HCT116 (cell line): ENCODE data around the gene MGAT4A. TPM values are rescaled to one million over a fixed set of nuclear protein-coding genes. Genes with fewer than 3 reads are reported as not detected.

Experiments
- ATAC-seq: fragments of 200-7000 bp; cut with Tn5 transposase; 2 replicates; pipeline ENCODE4 v1.9.1; 2020; ENCODE audit warnings: mild to moderate bottlenecking, moderate library complexity
- BruUV-seq: library from RNA; stranded (reverse); fragments of 400-500 nt; replicated peaks from 2 replicates; lab custom pipeline; 2021; lab: Mats Ljungman, UMichigan
- CTCF ChIA-PET: fragments of 300-600 bp; sonication (Branson Sonifier 250); formaldehyde crosslinking; loops from one replicate; lab custom pipeline; 2021; ENCODE audit warnings: antibody characterized with exemption; lab: Charles Lee
- POLR2A ChIA-PET: fragments of 300-600, 350-600 bp; sonication (Branson Sonifier 250); formaldehyde crosslinking; loops from one replicate; lab custom pipeline; 2021; ENCODE audit warnings: antibody characterized with exemption; lab: Charles Lee
- RAD21 ChIA-PET, 2 experiments: fragments of 300-600 bp; sonication (Branson Sonifier 250); formaldehyde crosslinking; loops; one replicate each; lab custom pipeline; 2023; ENCODE audit warnings: low total read pairs in 2 of 2; ENCODE audit not compliant: uncharacterized antibody in 2 of 2, unreplicated experiment in 2 of 2, low non-redundant PET in 1 of 2; lab: Charles Lee
- DNase-seq: peaks from one replicate; pipeline ENCODE4 v3.0.0-alpha.2; 2010; ENCODE audit warnings: low read depth, low spot score
- H2AFZ ChIP-seq: fragments of 200-600 bp; shearing (Covaris generic), sonication (generic); 2 replicates; pipeline ENCODE4 v1.6.1; 2017; ENCODE audit warnings: low read depth, mixed run types, mixed read lengths, antibody characterized with exemption, low read length; ENCODE audit not compliant: poor library complexity, severe bottlenecking
- H3K27ac ChIP-seq: 2 replicates; pipeline ENCODE4 v1.5.1; 2012; ENCODE audit warnings: low read depth, low read length
- H3K27me3 ChIP-seq: fragments of 200-600 bp; sonication (generic); 2 replicates; pipeline ENCODE4 v1.6.1; 2016; ENCODE audit warnings: mixed run types, low read length, mixed read lengths; ENCODE audit not compliant: insufficient read depth
- H3K36me3 ChIP-seq, 2 experiments: fragments of 200-500 bp in 1 of 2; fragments of 200-600 bp in 1 of 2; sonication (Bioruptor generic) in 1 of 2; sonication (generic) in 1 of 2; 2 replicates each; pipeline versions ENCODE4 v1.5.1 to v1.6.1; 2014 to 2016; ENCODE audit warnings: low read length in 2 of 2, inconsistent platforms in 1 of 2, mixed read lengths in 1 of 2, mixed run types in 1 of 2; ENCODE audit not compliant: insufficient read depth in 2 of 2, control insufficient read depth in 1 of 2
- H3K4me1 ChIP-seq, 2 experiments: fragments of 200-600 bp in 1 of 2; sonication (generic) in 1 of 2; 2 replicates each; pipeline versions ENCODE4 v1.5.1 to v1.6.1; 2012 to 2017; ENCODE audit warnings: low read length in 2 of 2, inconsistent platforms in 1 of 2, mild to moderate bottlenecking in 1 of 2, mixed read lengths in 1 of 2, mixed run types in 1 of 2, moderate library complexity in 1 of 2; ENCODE audit not compliant: insufficient read depth in 2 of 2, control insufficient read depth in 1 of 2
- H3K4me2 ChIP-seq: fragments of 200-600 bp; sonication (generic); 2 replicates; pipeline ENCODE4 v1.6.1; 2017; ENCODE audit warnings: mixed run types, low read length, mixed read lengths
- H3K4me3 ChIP-seq, 2 experiments: fragments of 200-600 bp in 1 of 2; sonication (generic) in 1 of 2; replicated peaks in 1 of 2; 2 replicates each; pipeline ENCODE4 v1.5.1; 2011 to 2016; ENCODE audit warnings: low read length in 2 of 2, control low read depth in 1 of 2, low read depth in 1 of 2, mild to moderate bottlenecking in 1 of 2, mixed read lengths in 1 of 2, mixed run types in 1 of 2
- H3K79me2 ChIP-seq: fragments of 200-600 bp; sonication (generic); 2 replicates; pipeline ENCODE4 v1.6.1; 2017; ENCODE audit warnings: mild to moderate bottlenecking, mixed run types, low read length, moderate library complexity, mixed read lengths; ENCODE audit not compliant: insufficient read depth
- H3K9ac ChIP-seq: fragments of 200-600 bp; sonication (generic); 2 replicates; pipeline ENCODE4 v1.6.1; 2016; ENCODE audit warnings: low read length, mixed read lengths
- H3K9me2 ChIP-seq: fragments of 200-600 bp; sonication (generic), shearing (Covaris generic); 2 replicates; pipeline ENCODE4 v1.6.1; 2017; ENCODE audit warnings: mixed run types, mild to moderate bottlenecking, moderate library complexity; ENCODE audit not compliant: insufficient read depth
- H3K9me3 ChIP-seq, 2 experiments: fragments of 200-500 bp in 1 of 2; fragments of 200-600 bp in 1 of 2; sonication (Bioruptor generic) in 1 of 2; sonication (generic) in 1 of 2; 2 replicates each; pipeline ENCODE4 v1.6.1; 2014 to 2017; ENCODE audit warnings: low read length in 2 of 2, mixed read lengths in 2 of 2, inconsistent platforms in 1 of 2, low read depth in 1 of 2, mild to moderate bottlenecking in 1 of 2, mixed run types in 1 of 2, moderate library complexity in 1 of 2; ENCODE audit not compliant: control insufficient read depth in 1 of 2, insufficient read depth in 1 of 2
- H4K20me1 ChIP-seq: fragments of 200-600 bp; sonication (generic), shearing (Covaris generic); 2 replicates; pipeline ENCODE4 v1.6.1; 2017; ENCODE audit warnings: mixed run types, mild to moderate bottlenecking, moderate library complexity; ENCODE audit not compliant: insufficient read depth
- ATF3 ChIP-seq: IDR thresholded peaks from 2 replicates; pipeline ENCODE4 v1.6.1; 2012
- CTCF ChIP-seq, 3 experiments: fragments of 200-600 bp in 1 of 3; sonication (generic) in 1 of 3; IDR thresholded peaks in 2 of 3; conservative IDR thresholded peaks in 1 of 3; 2 replicates each; pipeline ENCODE4 v1.5.1; 2012 to 2017; ENCODE audit warnings: low read depth in 2 of 3, low read length in 2 of 3, antibody characterized with exemption in 1 of 3, borderline replicate concordance in 1 of 3, control low read depth in 1 of 3, mild to moderate bottlenecking in 1 of 3, mixed read lengths in 1 of 3, mixed run types in 1 of 3, moderate library complexity in 1 of 3; ENCODE audit not compliant: insufficient read depth in 1 of 3
- EGR1 ChIP-seq: IDR thresholded peaks from 2 replicates; pipeline ENCODE4 v1.6.1; 2012; ENCODE audit warnings: low read depth
- ELF1 ChIP-seq: IDR thresholded peaks from 2 replicates; pipeline ENCODE4 v1.6.1; 2012; ENCODE audit warnings: low read depth, borderline replicate concordance
- EZH2 ChIP-seq: fragments of 200-600 bp; sonication (generic); IDR thresholded peaks from 2 replicates; pipeline ENCODE4 v1.6.1; 2017; ENCODE audit warnings: antibody characterized with exemption, mixed run types
- FOSL1 ChIP-seq: IDR thresholded peaks from 2 replicates; pipeline ENCODE4 v1.6.1; 2012; ENCODE audit warnings: low read depth
- MAX ChIP-seq: IDR thresholded peaks from 2 replicates; pipeline ENCODE4 v1.6.1; 2012
- POLR2AphosphoS5 ChIP-seq: IDR thresholded peaks from 2 replicates; pipeline ENCODE4 v1.6.1; 2011; ENCODE audit warnings: mild to moderate bottlenecking, low read depth, low read length, moderate library complexity
- RAD21 ChIP-seq: IDR thresholded peaks from 2 replicates; pipeline ENCODE4 v1.6.1; 2012; ENCODE audit warnings: low read depth, mild to moderate bottlenecking
- SIN3A ChIP-seq: IDR thresholded peaks from 2 replicates; pipeline ENCODE4 v1.6.1; 2012; ENCODE audit warnings: low read depth
- SP1 ChIP-seq: IDR thresholded peaks from 2 replicates; pipeline ENCODE4 v1.6.1; 2012; ENCODE audit warnings: low read depth
- YY1 ChIP-seq: IDR thresholded peaks from 2 replicates; pipeline ENCODE4 v1.6.1; 2011; ENCODE audit warnings: low read length, low read depth, moderate library complexity, mild to moderate bottlenecking; ENCODE audit not compliant: insufficient replicate concordance; ENCODE audit errors: extremely low read depth
- ZBTB33 ChIP-seq: IDR thresholded peaks from 2 replicates; pipeline ENCODE4 v1.6.1; 2011; ENCODE audit warnings: mild to moderate bottlenecking, low read length, moderate library complexity; ENCODE audit not compliant: insufficient replicate concordance; ENCODE audit errors: extremely low read depth
- ZNF274 ChIP-seq: fragments of 200-500 bp; sonication (Bioruptor generic); IDR thresholded peaks from 2 replicates; pipeline ENCODE4 v1.6.1; 2014; ENCODE audit warnings: mild to moderate bottlenecking, low read depth, low read length, inconsistent platforms
- intact Hi-C: fragments of 100-400 bp; cut with micrococcal nuclease; formaldehyde crosslinking; loops from 2 replicates; pipeline ENCODE4 v1.10.0; 2022
- total RNA-seq: library from RNA; stranded (reverse); gene quantifications from one replicate; pipeline ENCODE4 v1.2.1, GENCODE V29; 2021; ENCODE audit not compliant: unreplicated experiment

Gene MGAT4A
- total RNA-seq, 1 experiment from 2014 or later = 10.2 TPM

- Histone ChIP-seq H3K27ac (no peak overlapping the region), H3K4me3 (no peak overlapping the region)
- intact Hi-C loops = no loop called here
Observed at GRCh38 chr2:98569197-98569793, 161.6 kb downstream of the MGAT4A start.

More at GRCh38 chr2:98569197-98569793, 161.6 kb downstream of the MGAT4A start:
- peak; percentile 1 for DNase-seq
- TF ChIP-seq ZBTB33 = no peak
- TF ChIP-seq EGR1 = no peak
- peak; percentile 68 to 99 (median 97) for TF ChIP-seq CTCF (IDR thresholded peaks at IDR 0.05 in 2 of 3, conservative IDR thresholded peaks at IDR 0.05 in 1 of 3; ENCODE audit: borderline replicate concordance in 1 of 3, insufficient read depth in 1 of 3, low read depth in 2 of 3, low read length in 2 of 3)
- TF ChIP-seq ATF3 = no peak
- no peak for TF ChIP-seq FOSL1
- no peak for TF ChIP-seq YY1
- TF ChIP-seq RAD21 = peak; percentile 54
- TF ChIP-seq POLR2AphosphoS5 = no peak
- TF ChIP-seq ELF1 = no peak
- TF ChIP-seq EZH2 = no peak
- TF ChIP-seq SP1 = no peak
- TF ChIP-seq MAX = no peak
- TF ChIP-seq SIN3A = no peak
- no peak for TF ChIP-seq ZNF274
- H3K4me1 ChIP-seq = no peaks in the 10 kb centered on the region
- peak; percentile 92 for ATAC-seq
- BruUV-seq = no TSS peak
- no peak overlapping the region for H2AFZ ChIP-seq
- no peaks in the 10 kb centered on the region for H3K27me3 ChIP-seq
- no peaks in the 10 kb centered on the region for H3K9me3 ChIP-seq
- H4K20me1 ChIP-seq = no peaks in the 10 kb centered on the region
- H3K4me2 ChIP-seq = no peak overlapping the region
- no peaks in the 10 kb centered on the region for H3K79me2 ChIP-seq
- peaks cover 0 to 10% of the 10 kb centered on the region in 2 experiments; a peak in 1 of 4 replicates for H3K36me3 ChIP-seq
- H3K9ac ChIP-seq = no peak overlapping the region
- RAD21 ChIA-PET = no interaction called here
- POLR2A ChIA-PET = no interaction called here
- CTCF ChIA-PET = interaction anchor here (0.6 to 1.2 kb wide), 3 partner anchors 10 to 16 kb away, joined by 3 to 11 read pairs (median 3); no protein-coding TSS in a partner anchor
- H3K9me2 ChIP-seq = no peaks in the 10 kb centered on the region
